IMR-90 (cell line): ENCODE data around the gene PSTK. TPM values are rescaled to one million over a fixed set of nuclear protein-coding genes. Genes with fewer than 3 reads are reported as not detected.

Source experiments
- ATAC-seq: fragments of 200-7000 bp; cut with Tn5 transposase; 2 replicates; pipeline ENCODE4 v1.9.1; 2020; ENCODE audit warnings: low read depth, mild to moderate bottlenecking, moderate library complexity
- BruUV-seq: library from RNA; stranded (reverse); fragments of 400-500 nt; replicated peaks from 2 replicates; lab custom pipeline; 2021; lab: Mats Ljungman, UMichigan
- CTCF ChIA-PET: fragments of 300-600 bp; formaldehyde crosslinking; extraction: SDS; loops from one replicate; lab custom pipeline; 2021; ENCODE audit warnings: antibody characterized with exemption; lab: Yijun Ruan, JAX
- POLR2A ChIA-PET: fragments of 300-600 bp; sonication (Branson Sonifier 250); formaldehyde crosslinking; loops from one replicate; lab custom pipeline; 2022; ENCODE audit warnings: antibody characterized with exemption; ENCODE audit not compliant: unreplicated experiment; lab: Charles Lee
- DNase-seq: peaks from one replicate; pipeline ENCODE4 v3.0.0; 2013
- H2AFZ ChIP-seq: replicated peaks from 2 replicates; pipeline ENCODE3; 2013; ENCODE audit warnings: low read length, mild to moderate bottlenecking; ENCODE audit not compliant: poor library complexity
- H2AK5ac ChIP-seq: 2 replicates; pipeline ENCODE4 v1.6.1; 2013; ENCODE audit warnings: low read depth, low read length, inconsistent platforms
- H2AK9ac ChIP-seq: replicated peaks from 2 replicates; pipeline ENCODE3; 2013; ENCODE audit warnings: mild to moderate bottlenecking, low read depth, low read length, moderate library complexity; ENCODE audit not compliant: poor library complexity
- H2BK120ac ChIP-seq: 2 replicates; pipeline ENCODE4 v1.6.1; 2013; ENCODE audit warnings: low read depth, low read length, inconsistent platforms
- H2BK15ac ChIP-seq: 3 replicates; pipeline ENCODE4 v1.6.1; 2013; ENCODE audit warnings: low read depth, low read length, inconsistent platforms
- H2BK20ac ChIP-seq: 2 replicates; pipeline ENCODE4 v1.6.1; 2013; ENCODE audit warnings: low read depth, mild to moderate bottlenecking, inconsistent platforms, low read length, moderate library complexity
- H2BK5ac ChIP-seq: 2 replicates; pipeline ENCODE4 v1.6.1; 2013; ENCODE audit warnings: mild to moderate bottlenecking, low read depth, low read length, inconsistent platforms; ENCODE audit not compliant: poor library complexity, severe bottlenecking
- H3K14ac ChIP-seq: replicated peaks from 2 replicates; pipeline ENCODE4 v1.6.1; 2013; ENCODE audit warnings: low read depth, low read length, inconsistent platforms
- H3K18ac ChIP-seq: 2 replicates; pipeline ENCODE4 v1.6.1; 2013; ENCODE audit warnings: low read depth, low read length, control low read depth
- H3K23ac ChIP-seq: 2 replicates; pipeline ENCODE4 v1.6.1; 2013; ENCODE audit warnings: low read depth, low read length, inconsistent platforms
- H3K27ac ChIP-seq: 2 replicates; pipeline ENCODE4 v1.5.1; 2013; ENCODE audit warnings: mild to moderate bottlenecking, control low read depth, low read length; ENCODE audit not compliant: insufficient read depth
- H3K27me3 ChIP-seq: 2 replicates; pipeline ENCODE4 v1.6.1; 2013; ENCODE audit warnings: low read length; ENCODE audit not compliant: control insufficient read depth, insufficient read depth
- H3K36me3 ChIP-seq: 2 replicates; pipeline ENCODE4 v1.6.1; 2013; ENCODE audit warnings: low read length, mixed read lengths; ENCODE audit not compliant: control insufficient read depth, insufficient read depth
- H3K4ac ChIP-seq: 2 replicates; pipeline ENCODE4 v1.6.1; 2013; ENCODE audit warnings: low read depth, low read length, inconsistent platforms
- H3K4me1 ChIP-seq: 2 replicates; pipeline ENCODE4 v1.6.1; 2013; ENCODE audit warnings: low read length, mixed read lengths; ENCODE audit not compliant: control insufficient read depth, insufficient read depth
- H3K4me2 ChIP-seq: 2 replicates; pipeline ENCODE4 v1.6.1; 2013; ENCODE audit warnings: low read depth, mild to moderate bottlenecking, control low read depth, low read length, moderate library complexity
- H3K4me3 ChIP-seq: 2 replicates; pipeline ENCODE4 v1.5.1; 2013; ENCODE audit warnings: low read depth, mild to moderate bottlenecking, control low read depth, low read length, moderate library complexity; ENCODE audit not compliant: insufficient read depth
- H3K56ac ChIP-seq: 2 replicates; pipeline ENCODE4 v1.6.1; 2013; ENCODE audit warnings: low read length, inconsistent platforms; ENCODE audit not compliant: insufficient read depth; ENCODE audit errors: extremely low read depth
- H3K79me1 ChIP-seq, 2 experiments: 2 replicates each; pipeline ENCODE4 v1.6.1; 2013; ENCODE audit warnings: low read length in 2 of 2, inconsistent platforms in 1 of 2, low read depth in 1 of 2
- H3K9ac ChIP-seq: 2 replicates; pipeline ENCODE4 v1.6.1; 2013; ENCODE audit warnings: low read depth, low read length, control low read depth
- H3K9me1 ChIP-seq: 2 replicates; pipeline ENCODE4 v1.6.1; 2013; ENCODE audit warnings: low read length, inconsistent platforms; ENCODE audit not compliant: insufficient read depth
- H3K9me3 ChIP-seq: 2 replicates; pipeline ENCODE4 v1.6.1; 2013; ENCODE audit warnings: low read length; ENCODE audit not compliant: control insufficient read depth, insufficient read depth
- H4K20me1 ChIP-seq: 2 replicates; pipeline ENCODE4 v1.6.1; 2013; ENCODE audit warnings: low read length, inconsistent platforms; ENCODE audit not compliant: insufficient read depth
- H4K5ac ChIP-seq: 2 replicates; pipeline ENCODE4 v1.6.1; 2013; ENCODE audit warnings: mild to moderate bottlenecking, low read depth, low read length, control low read depth
- H4K8ac ChIP-seq, 2 experiments: 2 replicates each; pipeline ENCODE4 v1.6.1; 2013; ENCODE audit warnings: low read depth in 2 of 2, low read length in 2 of 2, control low read depth in 1 of 2, inconsistent platforms in 1 of 2
- H4K91ac ChIP-seq: 2 replicates; pipeline ENCODE4 v1.6.1; 2013; ENCODE audit warnings: low read depth, low read length, inconsistent platforms; ENCODE audit not compliant: insufficient read depth
- BHLHE40 ChIP-seq: fragments of 150-350 bp; IDR thresholded peaks from 2 replicates; pipeline ENCODE4 v1.6.1; 2016; ENCODE audit warnings: mild to moderate bottlenecking, low read depth, low read length
- MAZ ChIP-seq: IDR thresholded peaks from 2 replicates; pipeline ENCODE4 v1.6.1; 2012; ENCODE audit warnings: low read depth, mild to moderate bottlenecking, low read length, improper control_type of control experiment, moderate library complexity, borderline replicate concordance
- MXI1 ChIP-seq: IDR thresholded peaks from 2 replicates; pipeline ENCODE4 v1.6.1; 2012; ENCODE audit warnings: low read depth, mild to moderate bottlenecking, low read length, moderate library complexity, borderline replicate concordance
- RAD21 ChIP-seq: IDR thresholded peaks from 2 replicates; pipeline ENCODE4 v1.6.1; 2012; ENCODE audit warnings: low read length, improper control_type of control experiment
- SMC3 ChIP-seq: fragments of 150-350 bp; IDR thresholded peaks from 2 replicates; pipeline ENCODE4 v1.6.1; 2016; ENCODE audit warnings: low read depth, mild to moderate bottlenecking, antibody characterized with exemption, low read length, moderate library complexity
- WGBS, 2 experiments: methylation state at CpG; one replicate each; pipeline versions ENCODE4 v1.1.5 to v1.1.7; 2013; ENCODE audit warnings: missing lambda C conversion rate in 2 of 2; ENCODE audit not compliant: insufficient read length in 1 of 2; ENCODE audit errors: extremely low coverage in 2 of 2; 5-methylcytosine and 5-hydroxymethylcytosine counted together
- dilution Hi-C: fragments of 300-500 bp; cut with HindIII; formaldehyde crosslinking; loops from one replicate; pipeline ENCODE4 v1.14.3; 2018; ENCODE audit warnings: low sequenced_read_pairs; ENCODE audit not compliant: unreplicated experiment
- in situ Hi-C: fragments of 300-500 bp; cut with MboI; formaldehyde crosslinking; loops from 3 replicates; pipeline ENCODE4 v1.14.3; 2019; ENCODE audit warnings: low sequenced_read_pairs, inconsistent platforms, mixed read lengths
- intact Hi-C: fragments of 100-400 bp; cut with micrococcal nuclease; formaldehyde crosslinking; loops from 2 replicates; pipeline ENCODE4 v1.10.0; 2022
- polyA plus RNA-seq, 3 experiments: library from polyadenylated mRNA; depleted of rRNA; stranded (reverse); fragments of >200 nt; gene quantifications; 2 replicates each; pipeline ENCODE4 v1.2.3, GENCODE V29; 2012; ENCODE audit warnings: low replicate concordance in 1 of 3
- total RNA-seq: library from RNA; depleted of rRNA; stranded (reverse); fragments of >200 nt; gene quantifications from 2 replicates; pipeline ENCODE4 v1.2.3, GENCODE V29; 2012

The PSTK gene
- total and polyA plus RNA-seq, 2 of the 4 experiments (the other 2 are of a cell fraction) = 4.1 to 4.2 TPM

DNA sequence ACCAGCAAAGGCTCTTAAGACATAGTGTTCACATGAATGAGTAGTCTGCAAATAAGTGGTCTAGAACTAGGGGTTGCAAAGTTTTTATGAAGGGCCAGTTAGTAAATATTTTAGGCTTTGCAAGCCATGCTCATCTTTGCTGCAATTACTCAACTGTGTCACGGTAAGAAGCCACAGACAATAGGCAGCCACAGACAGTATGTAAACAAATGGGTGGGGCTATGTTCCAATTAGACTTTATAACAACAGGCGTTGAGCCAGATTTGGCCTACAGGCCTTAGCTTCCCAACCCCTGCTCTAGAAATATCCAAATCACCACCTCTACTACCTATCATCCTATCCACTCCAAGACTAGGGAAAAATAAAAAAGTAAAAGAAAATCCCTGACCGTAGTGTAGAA is 19.1 kb downstream of the PSTK start:
- Histone ChIP-seq H2BK120ac (no peak overlapping the region), H2BK20ac (no peak overlapping the region), H4K20me1 (peaks cover 3% of the 10 kb centered on the region; the same call in 1 of the 2 replicates), H3K27me3 (no peaks in the 10 kb centered on the region), H3K14ac (no peak overlapping the region), H2AK9ac (no peak overlapping the region), H3K56ac (no peak overlapping the region), H3K27ac (no peak overlapping the region), H3K79me1 (peaks cover 22 to 28% of the 10 kb centered on the region in 2 experiments; a peak in 3 of 4 replicates), H3K9me3 (no peaks in the 10 kb centered on the region), H3K4me3 (no peak overlapping the region), H4K5ac (no peak overlapping the region), H3K9ac (no peak overlapping the region), H4K8ac (no peak overlapping the region), H3K4me1 (no peaks in the 10 kb centered on the region; the same call in 1 of the 2 replicates), H2AK5ac (no peak overlapping the region), H3K4ac (no peak overlapping the region), H2BK15ac (no peak overlapping the region), H2AFZ (no peak overlapping the region), H2BK5ac (no peak overlapping the region), H3K4me2 (no peak overlapping the region), H3K18ac (no peak overlapping the region), H4K91ac (no peak overlapping the region), H3K9me1 (no peaks in the 10 kb centered on the region), H3K23ac (no peak overlapping the region), H3K36me3 (peaks cover 9% of the 10 kb centered on the region)
- ChIA-PET POLR2A (no interaction called here), CTCF (no interaction called here)
- DNase-seq = no peak
- in situ Hi-C loops (no loop called here), dilution Hi-C loops (no loop called here), intact Hi-C loops (no loop called here)
- no TSS peak for BruUV-seq
- TF ChIP-seq RAD21 (no peak), SMC3 (no peak), MXI1 (no peak), MAZ (no peak), BHLHE40 (no peak)
- no peak for ATAC-seq
- no CpG with 5 or more reads among the region's 3 CpGs for WGBS, 2 experiments
